ENCODE results near the gene PTPRM. TPM values are rescaled to one million over a fixed set of nuclear protein-coding genes. Genes with fewer than 3 reads are reported as not detected.

The PTPRM gene
- total RNA-seq, 1 donor from 2014 or later, result 13.9 TPM

GRCh38 chr18:7859122-7859521, 292.0 kb downstream of the PTPRM start:
- no peaks in the 10 kb centered on the region for H3K79me2 ChIP-seq (ENCODE audit: low read depth)
- no peak overlapping the region for H3K4me3 Mint-ChIP-seq
- peaks cover 3% of the 10 kb centered on the region for H3K27me3 Mint-ChIP-seq (ENCODE audit: insufficient read depth, low read depth)
- DNase-seq (ENCODE audit: low spot score), result no peak
- H3K27ac Mint-ChIP-seq, result no peak overlapping the region
- H3K27ac ChIP-seq, result no peak overlapping the region
- no peak overlapping the region for H3K4me2 ChIP-seq
- no peaks in the 10 kb centered on the region for H3F3A ChIP-seq (ENCODE audit: low read depth)
- no peak overlapping the region for H3K4me3 ChIP-seq
- TF ChIP-seq EZH2phosphoT487 (IDR thresholded peaks at IDR 0.05) (no peak), CTCF (IDR thresholded peaks at IDR 0.05) (no peak), EZH2 (IDR thresholded peaks at IDR 0.05) (no peak)
- H3K9me3 Mint-ChIP-seq, result peaks cover 8% of the 10 kb centered on the region
- no peaks in the 10 kb centered on the region for H3K9me3 ChIP-seq (ENCODE audit: low read depth)
- H4K20me1 ChIP-seq (ENCODE audit: low read depth), result no peaks in the 10 kb centered on the region
- H3K36me3 ChIP-seq, result no peaks in the 10 kb centered on the region
- H2AFZ ChIP-seq (replicated peaks), result no peak overlapping the region
- peaks cover 2% of the 10 kb centered on the region for H3K36me3 Mint-ChIP-seq
- H3K4me1 ChIP-seq, result peaks cover 5% of the 10 kb centered on the region
- no peaks in the 10 kb centered on the region for H3K4me1 Mint-ChIP-seq
- no peaks in the 10 kb centered on the region for H3K27me3 ChIP-seq
- H3K9ac ChIP-seq, result no peak overlapping the region

GRCh38 chr18:7870266-7870665, 303.1 kb downstream of the PTPRM start:
- H3K36me3 ChIP-seq, result no peaks in the 10 kb centered on the region
- no peak overlapping the region for H3K4me2 ChIP-seq
- H3F3A ChIP-seq (ENCODE audit: low read depth), result no peaks in the 10 kb centered on the region
- no peaks in the 10 kb centered on the region for H4K20me1 ChIP-seq (ENCODE audit: low read depth)
- no peaks in the 10 kb centered on the region for H3K9me3 ChIP-seq (ENCODE audit: low read depth)
- peaks cover 14% of the 10 kb centered on the region for H3K4me1 ChIP-seq
- no peak overlapping the region for H3K4me3 ChIP-seq
- no peaks in the 10 kb centered on the region for H3K27me3 Mint-ChIP-seq (ENCODE audit: insufficient read depth, low read depth)
- TF ChIP-seq CTCF (IDR thresholded peaks at IDR 0.05) (no peak), EZH2 (IDR thresholded peaks at IDR 0.05) (no peak), EZH2phosphoT487 (IDR thresholded peaks at IDR 0.05) (no peak)
- no peak overlapping the region for H3K9ac ChIP-seq
- peaks cover 30% of the 10 kb centered on the region for H3K9me3 Mint-ChIP-seq
- DNase-seq (ENCODE audit: low spot score), result no peak
- no peak overlapping the region for H3K27ac Mint-ChIP-seq
- peaks cover 17% of the 10 kb centered on the region for H3K36me3 Mint-ChIP-seq
- no peaks in the 10 kb centered on the region for H3K27me3 ChIP-seq
- H3K79me2 ChIP-seq (ENCODE audit: low read depth), result no peaks in the 10 kb centered on the region
- no peak overlapping the region for H3K4me3 Mint-ChIP-seq
- H3K27ac ChIP-seq, result no peak overlapping the region
- H3K4me1 Mint-ChIP-seq, result peaks cover 18% of the 10 kb centered on the region
- H2AFZ ChIP-seq (replicated peaks), result no peak overlapping the region

GRCh38 chr18:7870855-7871254, 303.7 kb downstream of the PTPRM start:
- Mint-ChIP-seq H3K27ac (peak overlapping the region; percentile 72), H3K9me3 (peaks cover 27% of the 10 kb centered on the region), H3K36me3 (peaks cover 20% of the 10 kb centered on the region), H3K27me3 (ENCODE audit: insufficient read depth, low read depth) (no peaks in the 10 kb centered on the region), H3K4me1 (peaks cover 22% of the 10 kb centered on the region), H3K4me3 (no peak overlapping the region)
- Histone ChIP-seq H3K4me3 (no peak overlapping the region), H3F3A (ENCODE audit: low read depth) (no peaks in the 10 kb centered on the region), H3K27me3 (no peaks in the 10 kb centered on the region), H3K4me1 (peaks cover 14% of the 10 kb centered on the region), H3K79me2 (ENCODE audit: low read depth) (no peaks in the 10 kb centered on the region), H3K36me3 (no peaks in the 10 kb centered on the region), H3K27ac (no peak overlapping the region), H3K9ac (no peak overlapping the region), H3K9me3 (ENCODE audit: low read depth) (no peaks in the 10 kb centered on the region), H3K4me2 (no peak overlapping the region), H4K20me1 (ENCODE audit: low read depth) (no peaks in the 10 kb centered on the region), H2AFZ (replicated peaks) (peak overlapping the region; percentile 15)
- DNase-seq (ENCODE audit: low spot score), result no peak
- TF ChIP-seq CTCF (IDR thresholded peaks at IDR 0.05) (no peak), EZH2 (IDR thresholded peaks at IDR 0.05) (no peak), EZH2phosphoT487 (IDR thresholded peaks at IDR 0.05) (no peak)

Data from neural progenitor cell (in vitro differentiated cells).